HK-2 (cell line): ENCODE measurements around the gene SYPL1.
"Not testable (repeated sequence)": the region's sequence is repeated elsewhere in the genome, so short reads cannot be mapped to it uniquely, and the experiment has no call there.

Experiments used
- DNase-seq: peaks from one replicate; pipeline ENCODE4 v3.0.0-alpha.2; 2018; ENCODE audit not compliant: unreplicated experiment

The SYPL1 gene

DNA sequence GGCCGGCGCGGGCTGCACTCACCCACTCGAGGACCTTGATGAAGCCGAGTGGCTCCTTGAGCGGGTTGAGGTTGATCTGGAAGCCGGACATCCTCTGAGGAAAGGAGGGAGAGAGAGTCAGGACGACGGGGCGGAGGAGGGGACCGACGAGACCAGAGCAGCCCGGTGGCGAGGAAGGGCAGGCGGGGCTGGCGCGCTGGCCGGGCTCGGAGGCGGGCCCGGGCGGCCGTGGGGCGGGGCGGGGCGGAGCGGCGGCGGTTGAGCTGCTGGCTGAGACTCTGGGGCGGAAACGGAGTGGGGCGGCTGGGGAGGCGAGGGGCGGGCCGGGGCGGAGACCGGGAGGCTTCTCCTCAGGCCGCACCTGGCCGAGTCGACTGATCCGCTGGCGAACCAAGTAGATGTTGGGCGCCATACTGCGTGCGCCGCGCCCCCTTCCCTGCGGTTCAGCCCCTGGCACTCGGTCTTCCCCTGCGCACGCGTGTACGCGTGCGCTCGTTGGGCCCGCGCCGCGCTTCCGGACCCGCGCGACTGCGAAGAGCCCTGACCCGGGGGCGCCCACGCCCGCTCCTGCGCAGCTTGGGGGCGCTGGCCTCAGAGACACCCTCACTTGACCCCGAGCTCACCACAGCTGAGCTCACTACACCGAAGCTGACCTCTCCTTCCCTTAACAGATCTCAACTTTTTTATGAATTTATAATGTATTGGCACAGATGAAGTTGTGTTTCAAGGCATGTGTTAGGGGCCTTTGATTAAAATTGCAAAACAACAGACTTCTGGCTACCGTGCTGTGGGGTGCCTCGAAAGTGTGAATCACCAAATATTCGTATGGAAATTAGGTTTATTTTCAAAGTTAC lies at the start of gene SYPL1:
SYPL1 (minus strand) TSS at position 195 of the 854 bp plus-strand sequence; CDS start at position 91, 104 bp downstream.
- DNase-seq: peak; percentile 97

DNA sequence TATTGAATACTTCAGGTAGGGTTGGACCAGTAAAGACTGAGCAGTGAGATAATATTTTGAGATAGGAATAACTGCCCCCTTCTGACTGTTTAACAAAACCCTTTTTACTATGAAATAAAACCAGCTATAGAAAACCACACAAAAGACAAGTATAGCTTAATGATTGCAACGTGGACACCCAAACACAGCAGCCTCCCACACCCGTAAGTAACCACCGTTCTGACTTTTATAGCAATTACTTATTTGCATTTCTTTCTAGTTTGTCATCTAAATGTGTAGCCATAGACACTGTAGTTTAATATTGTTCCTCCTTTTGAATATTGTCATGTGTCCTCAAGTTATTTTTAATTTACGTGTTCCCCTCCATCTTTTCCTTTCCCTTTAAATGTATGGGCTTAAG lies 42.9 kb upstream of the SYPL1 start:
- DNase-seq: no peak

DNA sequence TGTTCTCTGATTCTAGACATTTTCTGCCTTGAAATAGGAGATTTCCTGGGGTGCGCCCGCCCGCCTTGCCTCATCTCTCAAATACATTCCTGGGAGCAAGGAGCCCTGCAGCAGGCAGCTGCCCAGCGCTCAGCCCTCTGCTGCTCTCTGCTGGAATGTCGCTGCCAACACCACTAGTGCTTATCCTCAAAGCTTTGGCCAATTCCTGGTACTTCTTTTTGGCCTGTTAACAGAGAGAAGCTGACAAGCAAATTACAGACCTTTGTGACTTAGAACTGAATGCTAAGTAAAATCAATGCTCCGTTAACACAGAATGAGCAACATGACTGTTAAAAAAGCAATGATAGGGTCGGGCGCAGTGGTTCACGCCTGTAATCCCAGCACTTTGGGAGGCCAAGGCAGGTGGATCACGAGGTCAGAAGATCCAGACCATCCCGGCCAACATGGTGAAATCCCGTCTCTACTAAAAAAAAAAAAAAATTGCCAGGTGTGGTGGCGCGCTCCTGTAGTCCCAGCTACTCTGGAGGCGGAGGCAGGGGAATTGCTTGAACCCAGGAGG lies 41.9 kb upstream of the SYPL1 start:
- DNase-seq: peak; percentile 71

DNA sequence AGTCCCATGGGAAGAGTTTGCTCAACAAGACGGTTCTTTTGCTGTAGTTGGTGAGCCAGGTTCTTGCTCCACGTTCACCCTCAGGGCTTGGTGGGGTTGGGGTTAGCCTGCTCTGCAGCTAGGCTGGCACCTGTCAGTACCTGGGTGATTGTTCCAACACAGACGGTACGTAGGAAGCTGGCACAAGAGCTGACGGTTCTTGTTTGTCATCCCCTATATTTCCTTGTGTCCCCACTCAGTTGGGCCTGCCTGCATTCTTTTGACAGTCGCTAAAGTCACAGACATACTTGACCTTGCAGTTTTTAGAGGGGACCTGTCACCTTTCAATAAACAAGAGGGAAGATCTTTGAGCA lies 40.2 kb upstream of the SYPL1 start:
- no peak for DNase-seq

DNA sequence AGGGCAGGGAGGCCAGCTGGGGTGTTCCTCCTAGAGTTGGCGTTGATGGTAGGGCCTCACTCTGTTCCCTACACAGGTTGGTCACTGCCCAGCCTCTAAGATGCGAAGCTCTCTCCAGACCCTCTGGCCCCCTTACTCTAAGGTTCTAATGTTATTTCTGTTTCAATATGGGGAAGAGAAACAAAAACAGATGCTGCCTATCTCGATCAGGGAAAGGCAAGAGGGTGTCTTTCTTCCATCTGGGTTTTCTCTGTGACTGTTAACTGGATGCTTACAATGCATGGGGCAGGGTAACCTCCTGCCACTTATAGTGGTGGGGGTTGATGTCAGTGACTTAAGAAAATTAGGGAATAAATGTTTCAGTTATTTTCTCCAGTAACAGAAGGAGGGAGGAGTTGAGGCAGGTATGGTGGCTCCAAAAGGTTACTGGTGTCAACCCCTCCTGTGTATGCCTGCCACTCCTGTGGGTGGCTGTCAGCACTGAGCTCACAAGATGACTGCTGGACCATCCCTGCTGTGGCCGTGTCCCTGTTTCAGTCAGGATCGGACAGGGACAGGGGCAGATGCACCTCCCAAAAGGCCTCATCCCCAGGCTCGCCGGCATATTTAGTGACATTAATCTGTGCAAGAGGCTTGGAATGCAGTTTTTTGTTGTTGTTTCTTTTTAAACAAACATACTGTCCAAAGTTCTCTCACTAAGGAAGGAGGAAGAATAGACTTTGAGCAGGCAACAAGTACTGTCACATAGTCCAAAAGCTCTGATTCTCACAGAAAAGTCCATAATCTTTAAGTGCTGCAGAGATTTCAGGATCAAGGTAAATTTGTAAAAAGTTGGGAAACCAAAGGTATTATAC lies 39.6 kb upstream of the SYPL1 start:
- no peak for DNase-seq

DNA sequence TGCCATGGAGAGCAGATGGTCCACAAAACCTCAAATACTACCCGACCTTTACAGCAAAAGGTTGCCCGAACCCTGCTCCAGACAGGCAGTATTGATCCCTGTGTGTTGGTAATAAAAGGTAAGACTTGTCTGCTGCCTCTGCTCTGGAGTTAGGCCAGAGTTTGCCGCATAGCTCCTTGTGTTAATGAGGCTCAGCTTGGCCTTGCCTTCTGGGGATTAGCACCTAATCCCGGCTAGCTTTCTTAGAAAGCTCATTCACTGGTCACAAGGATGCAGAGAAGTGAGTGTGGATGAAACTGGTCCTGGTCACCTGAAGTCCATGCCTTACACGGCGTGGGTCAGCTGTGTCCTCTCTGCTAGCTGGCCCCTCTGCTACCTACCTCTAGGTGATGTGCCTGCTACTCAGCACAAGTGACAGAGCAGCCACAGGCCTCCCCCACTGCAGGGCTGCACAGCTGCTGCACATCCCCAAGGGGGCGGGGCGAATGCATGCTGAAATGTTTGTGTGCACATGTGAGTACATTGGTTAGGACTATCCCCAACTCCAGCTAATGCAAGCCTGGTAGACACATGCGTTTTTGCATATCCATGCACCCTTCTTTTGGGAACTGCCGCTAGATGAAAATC lies 31.7 kb upstream of the SYPL1 start:
- DNase-seq: no peak

DNA sequence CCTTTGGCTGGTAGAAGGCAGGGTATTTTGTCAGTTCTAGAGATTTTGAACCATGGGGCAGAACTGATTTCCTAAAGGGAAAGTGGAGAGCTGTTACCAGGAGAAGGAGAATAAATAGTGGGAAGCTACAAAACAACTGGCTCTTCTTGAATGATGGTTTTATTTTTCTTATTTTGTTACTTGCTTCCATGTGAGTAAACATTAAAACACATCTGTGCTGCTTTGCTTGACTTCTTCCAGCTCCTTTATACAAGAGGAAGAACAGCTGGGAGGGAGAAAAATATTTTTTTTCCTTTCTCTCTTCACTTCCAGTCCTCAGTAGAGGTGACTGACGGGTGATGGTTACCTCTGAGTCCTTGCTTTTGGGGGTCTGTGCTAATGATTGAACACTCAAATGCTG lies 30.0 kb upstream of the SYPL1 start:
- DNase-seq: no peak

DNA sequence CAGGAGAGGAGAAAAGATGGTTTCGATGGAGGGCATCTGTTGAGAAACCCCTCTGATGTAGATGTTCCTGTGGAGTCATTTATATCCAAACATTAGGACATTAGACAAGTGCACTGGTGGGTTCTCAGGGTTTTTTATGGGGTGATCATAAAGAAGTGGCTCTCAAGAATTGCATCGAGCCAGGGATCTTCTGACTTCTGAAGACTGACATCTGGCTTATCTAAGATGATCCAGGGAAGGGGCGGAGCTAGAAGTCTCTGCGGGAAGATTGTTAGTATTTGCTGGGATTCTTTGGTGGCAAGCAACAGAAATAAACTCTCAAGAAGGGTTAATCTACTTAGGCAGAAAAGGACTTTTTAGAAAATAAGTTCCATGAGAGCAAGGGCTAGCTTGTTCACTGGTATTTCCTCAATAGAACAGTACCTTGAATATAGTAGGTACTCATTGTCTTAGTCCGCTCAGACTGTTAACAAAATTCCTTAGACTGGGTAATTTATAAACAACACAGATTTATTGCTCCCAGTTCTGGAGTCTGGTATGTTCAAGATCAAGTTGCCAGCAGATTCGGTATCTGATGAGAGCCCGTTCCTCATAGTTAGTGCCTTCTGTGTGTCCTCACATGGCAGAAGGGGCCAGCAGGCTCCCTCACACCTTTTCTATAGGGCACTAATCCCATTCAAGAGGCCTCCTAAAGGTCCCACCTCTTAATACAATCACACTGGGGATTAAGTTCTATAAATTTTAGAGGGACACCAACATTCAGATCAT lies 28.5 kb upstream of the SYPL1 start:
- no peak for DNase-seq

DNA sequence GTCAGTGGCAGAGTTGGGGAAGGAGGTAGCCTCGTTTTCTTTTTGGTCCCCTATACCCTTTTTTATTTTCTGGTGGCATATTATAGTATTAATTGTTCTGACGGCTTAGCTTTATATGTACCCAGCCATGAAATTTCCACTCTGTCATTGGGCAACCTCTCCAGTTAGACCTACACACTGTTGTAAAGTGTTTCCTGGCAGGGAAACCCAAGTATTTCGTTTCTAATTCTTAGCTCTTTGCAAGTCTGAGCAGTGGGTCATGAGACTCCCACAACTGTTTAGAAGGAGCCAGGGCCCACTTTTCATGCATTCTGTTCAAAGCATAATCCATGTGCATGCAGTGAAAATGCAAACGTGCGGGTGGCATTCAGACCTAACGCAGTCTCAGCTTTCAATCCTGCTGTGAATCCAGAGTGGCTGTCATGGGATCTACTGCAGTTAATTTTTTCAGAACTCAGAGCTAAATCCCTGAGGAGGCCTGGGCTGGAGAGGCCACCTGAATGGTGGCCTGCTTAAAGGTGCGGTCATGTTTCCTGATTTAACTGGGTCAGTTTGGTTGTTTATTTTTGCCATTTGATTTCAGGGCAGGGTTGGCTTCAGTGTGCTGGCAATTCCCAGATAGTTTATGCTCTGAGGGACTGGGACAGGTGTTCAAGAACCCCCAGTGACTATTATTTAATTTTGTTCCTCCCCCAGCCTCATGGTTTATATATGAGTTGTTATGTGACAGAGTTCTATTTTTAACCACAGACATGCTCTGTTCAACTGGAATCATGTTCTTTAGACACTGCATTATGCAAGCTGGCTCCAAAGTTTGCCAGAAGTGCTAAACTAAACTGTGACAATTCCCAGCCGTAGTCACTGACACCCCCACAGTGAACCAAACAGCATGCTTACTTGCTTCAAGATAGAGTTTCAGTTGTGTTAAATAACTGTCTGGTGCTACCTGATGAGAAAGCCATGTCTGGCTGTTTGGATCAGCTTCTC lies 27.4 kb upstream of the SYPL1 start:
- no peak for DNase-seq

DNA sequence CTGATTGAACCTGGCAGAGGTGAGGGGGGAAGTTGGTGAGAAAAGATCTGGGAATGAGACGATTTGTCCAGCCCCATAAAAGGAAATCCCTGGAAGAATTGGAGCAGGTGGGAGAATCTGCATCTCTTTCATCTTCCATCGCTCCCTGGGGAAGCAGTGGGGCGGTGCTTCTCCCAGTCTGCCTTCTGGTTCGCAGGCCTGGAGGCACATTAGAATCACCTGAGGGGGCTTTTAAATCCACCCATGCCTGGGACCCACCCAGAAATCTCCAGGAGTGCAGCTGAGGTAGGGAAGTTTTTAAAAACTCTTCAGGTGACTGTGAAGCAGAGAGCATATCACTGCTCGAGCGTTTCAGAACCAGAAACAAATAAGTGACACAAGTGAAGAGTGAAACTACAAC lies 26.7 kb upstream of the SYPL1 start:
- DNase-seq: no peak

DNA sequence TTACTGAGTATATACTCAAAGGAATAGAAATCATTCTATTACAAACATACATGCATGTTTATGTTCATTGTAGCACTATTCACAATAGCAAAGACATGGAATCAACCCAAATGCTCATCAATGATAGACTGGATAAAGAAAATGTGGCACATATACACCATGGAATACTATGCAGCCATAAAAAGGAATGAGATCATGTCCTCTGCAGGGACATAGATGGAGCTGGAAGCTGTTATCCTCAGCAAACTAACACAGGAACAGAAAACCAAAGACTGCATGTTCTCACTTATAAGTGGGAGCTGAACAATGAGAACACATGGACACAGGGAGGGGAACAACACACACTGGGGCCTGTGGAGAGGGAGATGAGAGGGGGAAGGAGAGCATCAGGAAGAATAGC lies 26.1 kb upstream of the SYPL1 start:
- not testable (repeated sequence) for DNase-seq

DNA sequence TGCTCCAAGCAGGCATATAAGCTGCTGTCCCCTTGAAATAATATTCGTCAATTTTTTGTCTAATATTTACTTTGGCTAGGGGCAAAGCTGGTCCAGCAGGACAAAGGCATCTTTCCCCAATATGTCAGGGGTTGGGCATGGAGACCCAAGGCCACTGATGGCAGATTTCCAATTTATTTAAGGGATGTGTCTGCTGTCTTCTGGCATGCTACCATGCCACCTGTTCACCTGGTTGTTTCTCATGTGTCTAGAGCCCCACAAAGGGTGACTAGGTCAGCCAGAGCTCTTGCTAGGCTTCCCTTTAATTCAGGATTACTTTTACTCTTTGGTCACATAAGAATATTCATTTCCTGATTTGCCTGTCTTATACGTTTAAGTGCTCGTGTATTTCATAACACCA lies 22.1 kb upstream of the SYPL1 start:
- no peak for DNase-seq

DNA sequence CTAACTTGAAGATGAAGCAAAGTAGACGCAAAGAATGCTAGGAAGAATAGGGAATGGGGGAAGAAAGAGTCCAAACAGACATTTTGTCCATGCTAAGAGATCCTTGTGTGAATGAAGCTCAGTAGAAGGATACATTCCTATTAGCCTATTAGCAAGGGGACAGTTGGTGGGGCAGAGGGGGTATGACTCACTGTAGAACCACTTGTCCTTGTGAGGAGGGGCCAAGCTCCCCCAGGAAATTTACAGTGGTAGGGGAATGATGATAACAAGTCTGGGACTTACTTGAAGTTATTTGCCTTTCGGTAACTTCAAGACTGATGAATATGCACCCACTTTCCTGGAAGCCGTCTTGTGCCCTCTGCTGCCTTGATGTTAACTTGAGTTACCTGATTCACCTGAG lies 17.2 kb upstream of the SYPL1 start:
- DNase-seq: no peak

DNA sequence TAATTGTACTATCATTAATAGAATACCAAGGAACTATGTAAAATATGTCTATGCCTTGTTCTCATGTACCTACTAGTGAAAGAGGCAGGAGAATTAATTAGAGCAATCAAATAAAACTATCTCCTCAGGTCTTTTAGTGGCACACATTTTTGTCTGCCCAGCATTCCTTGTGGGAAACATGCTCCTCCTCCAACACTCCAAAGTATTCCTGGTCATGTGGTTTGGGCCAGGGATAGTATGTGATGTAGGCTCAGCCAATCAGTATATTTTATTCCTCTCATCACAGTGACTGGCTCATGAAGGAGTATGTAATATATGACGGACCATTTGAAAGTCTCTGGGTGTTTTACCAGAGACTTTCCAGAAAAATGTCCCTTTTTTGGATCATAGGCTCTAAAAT lies 16.7 kb upstream of the SYPL1 start:
- DNase-seq: no peak

DNA sequence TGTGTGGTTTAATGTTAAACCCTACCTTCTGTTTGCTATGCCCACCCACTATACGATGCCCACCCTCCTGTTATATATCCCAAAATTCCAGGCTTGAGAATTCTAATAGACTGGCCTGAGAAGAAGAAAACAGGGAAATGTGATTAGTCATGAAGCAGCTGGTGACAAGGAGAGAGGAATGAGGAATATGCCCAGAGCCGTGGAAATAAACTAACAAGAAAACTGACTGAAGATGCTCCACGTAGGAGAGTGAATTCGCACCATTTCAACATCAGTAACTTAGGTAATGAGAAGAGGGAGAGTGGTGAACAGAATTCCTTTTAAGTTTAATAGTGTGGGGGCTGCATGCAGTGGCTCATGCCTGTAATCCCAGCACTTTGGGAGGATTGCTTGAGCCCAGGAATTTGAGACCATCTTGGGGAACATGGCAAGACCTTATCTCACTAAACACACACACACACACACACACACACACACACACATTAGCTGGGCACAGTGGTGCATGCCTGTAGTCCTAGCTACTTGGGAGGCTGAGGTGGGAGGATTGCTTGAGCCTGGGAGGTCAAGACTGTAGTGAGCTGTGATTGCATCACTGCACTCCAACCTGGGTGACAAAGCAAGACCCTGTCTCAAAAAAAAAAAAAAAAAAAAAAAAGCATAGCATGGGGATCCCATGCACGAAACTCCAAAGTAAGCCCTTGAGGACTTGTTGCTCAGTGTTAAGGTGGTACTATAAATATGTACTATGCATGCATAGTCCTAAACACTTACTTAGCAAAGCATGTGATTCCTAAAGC lies 16.1 kb upstream of the SYPL1 start:
- DNase-seq: no peak

DNA sequence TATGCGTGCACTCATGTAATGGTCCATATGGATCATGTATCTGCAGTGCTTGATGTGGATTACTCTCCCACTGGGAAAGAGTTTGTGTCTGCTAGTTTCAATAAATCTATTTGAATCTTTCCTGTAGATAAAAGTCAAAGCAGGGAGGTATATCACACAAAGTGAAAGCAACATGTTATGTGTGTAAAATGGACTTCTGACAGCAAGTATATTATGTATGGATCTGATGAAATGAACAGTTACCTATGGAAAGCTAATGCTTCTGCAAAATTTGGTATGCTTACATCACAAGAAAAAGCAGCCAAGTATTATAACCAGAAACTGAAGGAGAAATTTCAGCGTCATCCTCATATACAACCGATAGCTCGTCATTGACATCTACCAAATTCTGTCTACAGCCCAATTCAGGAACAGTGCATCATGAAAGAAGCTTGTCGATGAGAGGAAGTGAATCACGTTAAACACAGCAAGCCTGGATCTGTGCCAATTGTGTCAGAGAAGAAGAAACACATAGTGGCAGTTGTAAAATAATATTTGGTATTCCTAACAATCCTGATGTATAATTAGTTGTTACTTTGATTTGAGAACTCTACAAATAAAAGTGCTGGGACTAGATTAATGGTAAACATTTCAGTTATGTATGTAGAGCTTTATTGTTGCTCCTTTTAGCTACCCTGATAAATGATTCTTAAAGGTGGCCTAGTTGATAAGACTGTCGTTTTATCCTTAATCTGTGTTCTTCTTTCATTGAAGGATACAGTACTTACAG lies 14.2 kb upstream of the SYPL1 start:
- DNase-seq: no peak

DNA sequence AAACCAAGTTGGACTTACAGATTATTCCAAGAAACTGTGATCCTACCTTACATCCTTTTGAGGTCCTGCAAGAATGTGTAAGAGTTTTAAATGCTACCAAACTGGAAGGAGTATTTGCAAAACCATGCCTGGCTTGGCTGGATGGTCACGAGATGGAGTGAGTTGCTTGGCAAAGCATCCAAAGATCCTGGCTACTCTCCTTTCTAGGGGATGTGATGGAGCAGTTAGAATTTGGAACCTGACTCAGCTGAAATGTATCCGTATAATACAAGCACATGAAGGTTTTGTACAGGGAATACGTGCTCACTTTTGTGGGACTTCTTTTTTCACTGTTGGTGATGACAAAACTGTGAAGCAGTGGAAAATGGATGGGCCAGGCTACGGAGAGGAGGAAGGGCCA lies 13.3 kb upstream of the SYPL1 start:
- DNase-seq: no peak

DNA sequence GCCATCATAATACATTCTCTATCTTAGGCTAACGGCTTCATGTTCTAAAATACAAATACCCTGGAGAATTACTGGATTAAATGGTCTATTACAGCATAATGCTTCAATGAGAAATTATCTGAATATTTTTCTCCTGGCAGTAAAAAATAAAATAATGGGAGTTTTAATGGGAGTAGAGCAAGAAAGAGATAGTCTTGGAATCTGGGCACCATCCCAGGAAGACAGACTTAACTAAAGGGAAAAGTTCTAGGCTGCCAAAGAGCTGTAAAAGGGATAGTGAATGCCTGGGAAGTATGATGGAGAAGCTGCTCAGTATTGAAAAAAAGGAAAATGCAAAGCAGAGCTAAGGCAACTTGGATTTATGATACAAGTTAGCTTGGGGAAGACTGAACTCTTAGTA lies 12.1 kb upstream of the SYPL1 start:
- no peak for DNase-seq

DNA sequence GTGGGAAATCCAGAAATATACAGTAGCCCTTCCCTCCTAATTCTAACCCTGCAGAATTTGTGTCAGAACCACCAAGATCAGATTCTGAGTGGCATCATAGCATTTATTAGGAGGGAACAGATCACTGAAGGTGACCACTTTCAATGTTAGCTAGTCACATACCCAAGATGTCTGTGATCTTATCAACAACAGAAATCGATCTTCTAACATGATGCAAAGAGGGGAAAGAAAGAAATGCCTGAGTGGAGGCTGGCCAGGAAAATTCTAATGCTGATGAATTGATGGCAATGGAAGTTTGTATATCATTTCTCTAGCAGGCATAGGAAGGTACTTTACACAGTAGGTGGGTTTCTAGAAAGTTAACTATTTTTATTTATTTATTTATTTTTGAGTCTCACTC lies 10.6 kb upstream of the SYPL1 start:
- DNase-seq: no peak
